Activated naive CD8-positive, alpha-beta T cell treated with anti-CD3 and anti-CD28 coated beads, Interleukin-2, amount 50 U/mL, for 16 hours (primary cell): ENCODE data around the gene ESRRG.

Source experiments
- DNase-seq: peaks from one replicate; pipeline ENCODE4 v3.0.0-alpha.2; 2020; ENCODE audit warnings: low read depth, low spot score

The ESRRG gene

DNA sequence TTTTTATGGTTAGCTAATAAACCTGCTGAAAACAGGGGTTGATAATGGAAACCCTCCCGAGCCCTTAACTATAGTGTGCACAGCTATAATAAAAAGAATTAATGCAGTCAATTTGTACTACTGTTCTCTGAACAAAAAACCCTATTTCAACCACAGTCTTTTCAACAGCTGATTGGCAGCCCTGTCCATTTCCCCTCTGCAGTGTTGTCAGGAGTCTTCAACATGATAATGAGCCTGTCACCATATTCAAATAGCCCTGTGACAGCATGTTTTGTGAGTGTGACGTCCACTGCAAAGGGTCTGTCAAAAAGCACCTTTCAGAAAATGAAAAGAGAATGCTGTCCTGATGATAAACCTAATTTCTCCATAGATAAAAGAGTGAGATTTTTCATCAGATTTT, 92.7 kb downstream of the ESRRG start:
- no peak for DNase-seq

DNA sequence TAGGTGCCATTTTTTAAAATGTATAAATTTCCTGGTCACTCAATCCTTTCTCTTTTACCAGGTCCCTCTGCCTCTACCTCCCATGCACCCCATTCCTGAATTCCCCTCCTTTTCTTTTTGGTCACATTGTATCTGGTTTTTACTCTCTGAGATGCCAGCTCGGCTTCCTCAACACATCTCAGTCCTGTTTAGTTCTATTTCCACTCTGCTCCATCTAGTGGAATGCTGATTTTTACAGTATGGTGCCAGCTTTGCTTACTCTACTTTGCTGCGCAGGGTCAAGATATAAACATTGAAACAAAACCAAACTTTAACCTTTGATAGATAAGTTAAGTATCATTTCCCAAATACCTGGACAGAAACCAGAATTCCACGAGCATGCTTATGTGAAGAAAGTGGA, 96.0 kb downstream of the ESRRG start:
- no peak for DNase-seq

DNA sequence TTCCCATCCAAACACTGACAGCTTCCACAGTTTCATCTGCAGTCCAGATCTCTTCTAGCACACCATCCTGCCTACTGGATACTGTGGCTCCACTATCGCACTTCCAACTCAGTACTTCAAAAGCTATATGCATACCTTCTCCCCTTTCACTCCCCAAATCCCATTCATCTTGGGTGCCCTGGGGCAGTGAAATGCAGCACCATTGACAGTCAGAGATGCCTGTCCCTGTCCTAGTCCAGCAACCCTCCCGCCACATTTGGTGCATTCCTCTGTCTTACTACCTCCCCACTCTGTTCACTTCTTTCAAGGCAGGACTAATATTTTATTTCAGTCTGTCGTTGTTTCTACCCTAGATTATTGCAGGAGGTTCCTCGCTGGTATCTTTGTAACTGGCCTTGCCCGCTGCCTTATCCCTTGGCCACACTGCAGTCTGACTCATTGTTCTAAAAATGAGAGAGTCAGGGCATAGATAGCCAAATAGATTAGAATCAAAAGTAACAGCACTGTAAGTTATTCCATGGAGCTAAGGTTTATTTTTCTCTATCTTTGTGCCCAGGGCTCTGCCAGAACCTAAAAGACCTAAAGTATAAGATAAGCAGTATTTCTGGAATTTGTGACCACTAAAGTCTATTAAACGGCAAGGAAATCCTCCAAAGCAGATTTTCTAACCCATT, 96.7 kb downstream of the ESRRG start:
- no peak for DNase-seq

DNA sequence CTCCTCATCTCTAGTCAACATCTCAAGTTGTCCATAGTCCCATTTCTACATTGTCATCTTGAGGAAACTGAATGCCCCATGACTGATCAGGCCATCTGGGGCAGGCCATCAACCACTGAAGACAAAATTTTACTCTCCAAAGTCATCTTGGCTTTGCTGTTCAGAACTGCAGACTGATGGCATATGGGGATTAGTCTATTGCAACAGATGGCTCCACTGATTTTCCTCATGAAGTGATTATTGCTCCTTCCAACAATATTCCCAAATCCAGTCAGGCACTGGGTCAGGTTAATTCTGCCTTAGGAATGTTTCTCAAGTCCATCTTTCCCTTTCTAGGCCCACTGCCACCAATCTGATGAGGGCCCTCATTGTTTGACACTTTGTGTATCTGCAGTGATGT, 101.7 kb downstream of the ESRRG start:
- no peak for DNase-seq

DNA sequence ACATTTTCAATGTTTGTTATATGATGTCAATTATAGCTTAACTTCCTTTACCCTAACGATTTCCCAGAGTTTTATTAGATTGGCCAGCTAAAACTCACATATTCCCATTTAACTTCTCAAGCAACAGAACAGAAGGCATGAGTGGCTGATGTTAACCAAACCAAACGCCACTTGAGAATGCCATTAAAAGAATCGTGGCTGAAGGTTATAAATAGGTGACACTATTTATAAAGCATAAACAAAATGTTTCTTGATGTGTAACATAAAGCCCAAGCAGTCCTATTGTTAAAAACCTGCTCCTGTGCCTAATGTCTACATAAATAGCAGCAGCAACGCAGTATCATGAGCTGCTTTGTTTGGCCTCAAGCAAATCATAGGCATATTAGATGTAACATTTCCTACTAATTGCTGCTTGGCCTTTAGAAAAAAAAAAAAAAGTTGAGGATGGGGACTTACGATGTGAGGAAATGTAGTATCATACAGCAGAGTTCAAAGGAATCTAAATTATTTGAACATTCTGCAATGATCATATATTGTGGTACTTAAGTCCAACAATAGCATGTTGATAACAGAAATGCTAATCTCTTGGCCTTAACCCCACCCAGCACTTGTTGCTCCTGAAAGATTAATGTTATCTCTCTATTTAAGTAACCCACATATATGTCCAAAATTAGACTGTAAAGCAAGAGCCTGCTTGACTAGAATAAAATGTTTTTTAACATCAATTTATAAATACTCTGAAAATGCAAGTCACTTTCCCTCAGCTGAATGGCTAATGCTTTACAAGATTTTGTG, 106.0 kb downstream of the ESRRG start:
- DNase-seq = no peak

DNA sequence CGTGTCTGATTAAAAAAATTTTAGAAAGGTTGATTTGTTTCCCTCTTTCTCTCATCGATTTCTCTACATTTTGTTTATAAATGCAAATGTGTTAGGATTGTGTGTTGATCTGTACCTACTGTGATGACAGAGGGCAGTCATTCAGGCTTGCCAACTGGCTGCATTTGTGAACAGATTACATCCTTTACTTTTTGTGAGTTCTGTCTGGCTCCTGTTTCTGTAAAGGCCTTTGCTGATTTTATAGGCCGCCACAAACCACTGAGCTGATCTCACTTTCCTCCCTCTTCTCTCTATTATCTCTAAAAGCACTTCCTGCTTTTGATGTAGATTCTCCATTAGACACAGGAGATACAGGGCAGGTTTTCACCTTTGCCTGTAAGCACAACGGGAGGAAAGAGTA, 106.8 kb downstream of the ESRRG start:
- DNase-seq = no peak

DNA sequence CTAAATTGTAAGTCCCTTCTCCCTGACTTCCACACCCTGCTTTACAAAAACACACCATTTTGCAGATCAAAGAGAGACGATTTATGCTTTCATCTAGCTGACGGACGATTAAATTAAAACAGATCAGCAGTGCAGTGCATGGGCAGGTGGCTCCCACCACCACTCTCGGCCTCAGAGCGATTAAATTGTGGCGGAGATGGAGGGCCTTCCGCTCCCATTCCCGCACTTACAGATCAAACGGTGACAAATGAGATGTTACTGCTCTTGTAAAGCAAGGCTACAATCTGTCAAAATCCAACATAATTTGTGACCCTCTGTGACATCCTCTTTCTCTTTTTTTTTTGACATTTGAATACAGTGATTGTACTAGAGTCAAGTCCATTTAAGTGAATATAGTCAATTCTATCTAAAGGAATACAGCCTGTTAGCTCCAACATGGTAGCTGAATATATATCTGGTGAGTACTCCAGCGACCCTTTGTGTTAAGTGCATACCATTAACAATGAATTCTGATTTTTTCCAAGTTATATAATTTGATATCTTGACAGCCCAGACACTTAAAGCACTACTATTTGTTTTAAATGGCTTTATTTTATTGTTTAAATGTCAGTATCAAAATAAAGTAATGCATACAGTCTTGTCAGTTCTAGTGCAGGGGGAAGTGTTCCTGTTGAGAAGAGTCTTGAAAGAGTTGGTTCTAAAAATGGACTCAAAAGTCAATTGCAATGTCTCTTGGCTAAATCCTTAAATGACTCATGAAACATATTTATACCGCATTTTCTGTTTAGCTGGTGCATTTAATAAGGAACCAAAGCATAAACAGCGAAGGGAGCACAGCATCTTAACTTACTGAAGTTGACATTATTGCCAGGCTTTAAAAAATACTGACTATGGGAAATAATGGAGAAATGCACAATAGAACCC, 109.0 kb downstream of the ESRRG start:
- no peak for DNase-seq

DNA sequence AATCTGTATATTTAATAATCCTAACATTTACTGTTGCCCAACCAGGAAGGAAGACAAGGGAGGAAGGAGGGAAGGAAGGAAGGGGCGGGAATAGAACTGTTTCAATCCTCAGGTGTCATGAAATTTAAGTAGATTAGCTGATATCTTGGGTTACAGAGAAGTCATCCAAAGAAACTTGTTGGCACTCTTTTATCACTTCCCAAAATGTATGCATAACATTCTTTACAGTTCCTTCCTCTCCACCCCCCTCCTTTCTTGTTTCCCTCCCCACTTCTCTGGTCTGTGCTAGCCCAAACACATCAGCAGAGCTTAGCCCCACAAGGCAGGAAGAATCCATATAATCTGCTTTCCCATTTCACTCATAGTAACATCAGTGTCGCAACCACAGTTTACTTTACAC, 110.9 kb downstream of the ESRRG start:
- DNase-seq = no peak

DNA sequence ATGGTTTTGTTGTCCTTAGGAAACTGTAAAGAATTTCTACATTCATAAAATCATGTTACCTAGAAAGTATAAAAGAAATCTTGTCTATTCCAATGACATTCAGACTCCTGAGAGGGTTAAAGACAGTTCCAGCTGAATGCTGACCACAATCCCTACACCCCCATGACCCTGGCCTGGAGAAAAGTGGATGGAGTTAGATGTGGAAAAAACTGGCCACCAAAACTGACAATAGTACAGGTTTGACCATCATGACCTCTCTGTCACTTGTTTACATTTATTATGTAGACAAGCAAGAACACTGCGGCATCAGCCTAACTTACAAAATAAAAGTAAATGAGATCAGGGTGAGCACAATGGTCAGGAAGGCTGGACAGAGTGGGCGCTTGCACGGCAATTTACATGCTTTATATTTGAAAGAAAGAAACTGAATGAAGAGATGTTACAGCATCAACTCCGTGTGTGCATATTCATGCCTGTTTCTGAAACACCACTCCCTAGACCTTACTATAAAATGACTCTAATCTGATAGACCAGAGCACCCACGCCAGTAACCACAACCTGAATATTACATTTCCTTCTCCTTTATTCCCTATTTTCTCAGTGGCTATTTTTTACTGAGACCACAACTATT, 116.0 kb downstream of the ESRRG start:
- DNase-seq = no peak

DNA sequence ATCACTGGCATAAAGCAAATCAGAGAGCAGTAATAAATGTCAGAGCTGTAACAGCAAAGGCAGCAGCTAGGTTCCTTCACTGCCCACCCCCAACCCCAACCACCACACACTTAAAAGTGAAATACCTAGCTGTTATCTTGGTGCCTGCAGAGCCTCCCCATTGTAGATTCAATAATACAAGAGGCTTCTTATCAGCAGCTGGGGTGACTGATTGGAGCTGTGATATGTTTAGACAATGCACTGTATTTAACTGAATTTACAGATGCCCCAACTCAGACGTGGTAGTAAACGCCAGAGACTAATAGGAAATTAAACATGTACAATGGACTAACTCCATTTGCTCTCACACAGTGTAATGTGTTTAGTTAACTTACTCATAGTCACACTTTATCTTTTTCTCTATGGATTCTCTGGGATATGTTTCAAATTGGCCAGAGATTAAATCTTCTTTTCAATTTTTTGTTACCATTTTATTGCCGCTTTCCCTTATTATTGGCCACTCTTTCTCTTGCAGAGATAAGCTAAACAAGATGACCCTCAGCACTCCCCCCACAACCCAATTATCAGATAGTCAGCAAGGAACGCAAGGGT, 117.1 kb downstream of the ESRRG start:
- no peak for DNase-seq

DNA sequence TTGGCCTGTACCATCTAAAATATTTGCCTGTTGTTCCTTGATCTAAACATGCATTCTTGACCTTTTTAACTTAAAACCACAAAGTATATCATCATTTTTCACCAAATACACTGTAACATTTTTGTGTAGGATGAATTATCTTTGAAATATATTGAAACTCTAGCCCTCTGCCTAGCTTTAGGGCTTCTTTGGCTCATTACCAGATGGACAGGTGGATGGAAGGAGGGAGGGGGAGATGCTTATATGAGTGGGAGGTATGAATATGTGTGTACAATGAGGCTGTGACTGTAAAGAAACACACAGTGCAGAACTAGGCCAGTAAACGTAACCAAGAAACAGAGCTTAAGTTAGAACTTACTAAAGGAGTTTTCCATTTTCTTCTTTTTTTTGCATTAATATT, 118.5 kb downstream of the ESRRG start:
- no peak for DNase-seq

DNA sequence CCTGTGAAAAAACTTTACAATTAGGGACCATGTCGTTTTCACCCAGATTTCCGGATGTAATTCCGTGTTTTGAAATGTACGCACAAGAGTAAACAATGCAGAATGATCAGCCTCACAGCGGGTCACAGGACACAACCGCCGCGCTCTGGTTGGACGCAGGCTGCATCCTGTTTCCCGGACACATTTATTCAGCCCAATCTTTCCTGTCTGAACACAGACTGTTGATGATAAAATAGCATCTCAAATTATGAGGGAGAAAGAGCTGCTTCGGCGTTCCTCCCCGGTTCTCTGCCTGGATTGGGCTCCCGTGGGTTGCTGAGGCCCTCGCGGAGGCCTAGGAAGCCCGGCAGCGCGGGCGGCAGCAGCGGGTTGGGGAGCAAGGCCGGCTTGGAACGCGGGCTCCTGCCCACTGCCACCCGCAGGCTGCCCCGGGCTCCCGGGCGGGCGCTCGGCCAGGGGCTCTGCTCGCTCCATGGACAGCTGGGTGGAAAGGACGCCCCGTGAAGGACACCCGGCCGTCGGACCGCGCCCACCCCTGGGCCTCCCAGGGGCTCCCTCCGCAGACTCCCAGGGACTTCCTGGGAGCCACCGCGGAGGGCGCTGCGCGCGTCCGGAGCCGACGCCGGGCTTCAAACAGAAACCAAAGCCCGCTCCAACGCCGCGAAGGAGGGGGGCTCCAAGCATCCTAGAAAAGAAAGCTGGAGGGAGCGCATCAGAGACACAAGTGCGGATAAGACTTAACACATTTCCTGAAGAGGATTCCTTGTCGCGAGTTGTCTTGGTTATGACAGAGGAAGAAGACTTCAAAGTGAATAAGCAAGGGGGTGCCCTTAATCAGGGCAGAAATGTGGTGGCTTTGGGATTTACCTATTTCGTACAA, 122.3 kb downstream of the ESRRG start:
- no peak for DNase-seq

DNA sequence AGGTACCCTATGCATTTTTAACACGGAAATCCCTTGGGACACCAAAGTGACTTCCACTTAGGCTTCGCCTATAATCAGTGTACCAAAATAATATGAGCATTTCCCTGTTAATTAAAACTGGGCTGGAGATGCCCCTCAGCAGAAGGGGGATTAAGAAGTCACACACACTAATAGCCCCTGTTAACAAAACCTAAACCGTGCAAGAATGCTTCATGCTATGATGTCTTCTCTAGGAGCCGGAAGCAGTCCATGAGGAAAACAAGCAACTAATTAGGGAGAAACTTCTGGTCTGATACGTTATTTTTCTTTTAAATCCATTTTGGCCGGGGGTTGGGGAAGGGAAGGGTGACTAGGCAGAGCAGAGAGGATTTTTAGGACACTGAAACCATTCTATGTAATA, 123.4 kb downstream of the ESRRG start:
- DNase-seq = no peak

DNA sequence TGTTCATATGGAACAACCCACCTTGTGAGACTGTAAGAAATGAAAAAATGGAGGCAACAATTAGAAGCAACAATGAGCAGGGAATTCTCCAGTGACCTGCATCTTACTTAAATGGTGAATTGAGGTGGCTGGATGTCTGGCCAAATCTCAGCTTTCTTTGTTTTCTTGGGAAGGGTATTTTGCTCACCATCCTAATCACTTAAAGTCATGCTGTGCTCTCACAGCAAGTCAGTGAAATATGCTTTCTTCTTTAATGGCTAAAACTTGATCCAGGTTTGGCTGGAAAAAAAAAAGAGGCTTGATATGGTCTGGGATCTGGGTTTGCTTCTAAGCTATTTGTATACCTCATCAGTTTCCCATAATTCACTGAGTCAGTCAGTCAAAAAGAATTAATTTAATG, 124.8 kb downstream of the ESRRG start:
- DNase-seq = no peak

DNA sequence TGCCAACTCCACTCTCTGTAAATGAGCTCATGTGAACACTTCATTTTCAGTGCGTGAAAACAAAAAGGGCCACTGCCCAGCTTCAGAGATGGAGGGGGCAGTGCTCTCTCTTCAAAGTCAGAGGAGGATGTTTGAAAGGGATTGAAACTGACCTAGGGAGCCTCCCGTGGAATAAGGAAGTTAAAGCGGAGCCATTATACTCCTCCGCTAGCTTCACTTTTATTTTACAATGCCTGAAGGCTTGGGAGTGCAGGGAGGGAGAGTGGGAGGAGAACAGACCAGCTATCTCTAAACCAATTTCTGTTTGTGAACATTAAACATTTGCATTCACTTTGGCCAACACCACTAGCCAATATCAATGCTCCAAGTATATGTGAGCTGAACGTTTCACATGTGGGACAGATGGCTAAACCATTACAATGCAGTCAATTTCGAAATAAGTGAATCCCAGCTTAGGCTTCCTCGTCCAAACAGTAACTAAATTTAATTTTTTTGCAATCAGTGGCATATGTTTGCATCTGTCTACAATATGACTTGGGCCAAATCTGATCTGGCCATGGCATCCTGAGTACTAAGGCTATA, 126.9 kb downstream of the ESRRG start:
- DNase-seq = no peak

DNA sequence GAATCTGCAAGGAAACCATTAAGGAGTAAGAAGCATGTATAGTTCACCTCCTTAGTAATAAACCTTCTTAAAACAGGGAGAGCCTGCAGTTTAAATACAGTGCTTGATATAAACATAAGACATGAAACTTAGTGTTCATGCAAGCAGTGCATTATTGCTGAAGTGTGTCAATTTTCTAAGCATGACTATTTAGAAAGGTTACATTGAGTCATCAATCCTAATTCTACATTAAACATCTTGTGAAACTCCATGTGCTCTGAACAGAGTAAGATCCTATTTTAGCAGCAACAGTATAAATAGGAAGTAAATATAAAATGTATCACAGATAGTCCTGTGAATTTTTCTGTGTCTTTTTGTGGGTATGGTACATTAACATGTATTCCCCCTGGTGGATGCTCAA, 135.5 kb downstream of the ESRRG start:
- no peak for DNase-seq

DNA sequence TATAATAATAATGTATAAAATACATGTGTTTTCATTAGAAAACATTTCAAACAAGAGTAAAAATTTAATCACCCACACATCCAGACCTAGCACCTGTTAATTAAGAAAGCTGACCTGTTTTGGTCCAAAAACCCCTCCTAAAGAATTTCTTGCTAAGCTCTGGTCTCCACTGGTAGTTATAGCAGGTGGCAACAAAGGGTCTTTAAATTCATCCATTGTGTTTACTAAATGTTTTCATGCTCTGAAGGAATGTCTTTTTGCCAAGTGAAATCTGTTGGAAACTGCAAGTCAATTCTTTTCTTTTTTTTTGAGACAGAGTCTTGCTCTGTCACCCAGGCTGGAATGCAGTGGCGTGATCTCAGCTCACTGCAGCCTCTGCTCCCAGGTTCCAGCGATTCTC, 141.1 kb downstream of the ESRRG start:
- DNase-seq = no peak

DNA sequence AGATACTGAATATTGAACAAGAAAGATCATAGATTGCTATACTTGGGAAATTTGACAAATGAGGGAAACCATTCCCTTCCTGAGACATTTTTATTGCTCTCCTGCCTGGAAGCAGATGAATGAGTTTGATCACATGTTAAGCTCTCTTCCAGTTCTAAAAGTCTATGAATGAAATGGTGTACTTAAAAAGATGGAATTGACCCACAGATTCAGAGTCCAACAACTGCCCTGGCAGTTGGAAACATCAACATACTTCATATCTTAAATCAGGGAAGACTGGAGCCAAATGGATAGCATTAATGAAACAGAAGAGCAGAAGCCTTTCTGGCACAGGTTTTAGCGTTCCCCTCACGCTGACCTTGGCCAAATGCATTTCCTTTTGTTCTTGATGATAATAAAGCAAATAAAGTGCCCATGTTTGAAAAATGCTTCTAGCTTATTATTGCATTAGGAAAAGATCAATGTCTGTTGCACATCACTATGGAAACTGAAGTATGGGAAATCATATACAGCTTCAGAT, 142.6 kb downstream of the ESRRG start:
- DNase-seq = no peak

DNA sequence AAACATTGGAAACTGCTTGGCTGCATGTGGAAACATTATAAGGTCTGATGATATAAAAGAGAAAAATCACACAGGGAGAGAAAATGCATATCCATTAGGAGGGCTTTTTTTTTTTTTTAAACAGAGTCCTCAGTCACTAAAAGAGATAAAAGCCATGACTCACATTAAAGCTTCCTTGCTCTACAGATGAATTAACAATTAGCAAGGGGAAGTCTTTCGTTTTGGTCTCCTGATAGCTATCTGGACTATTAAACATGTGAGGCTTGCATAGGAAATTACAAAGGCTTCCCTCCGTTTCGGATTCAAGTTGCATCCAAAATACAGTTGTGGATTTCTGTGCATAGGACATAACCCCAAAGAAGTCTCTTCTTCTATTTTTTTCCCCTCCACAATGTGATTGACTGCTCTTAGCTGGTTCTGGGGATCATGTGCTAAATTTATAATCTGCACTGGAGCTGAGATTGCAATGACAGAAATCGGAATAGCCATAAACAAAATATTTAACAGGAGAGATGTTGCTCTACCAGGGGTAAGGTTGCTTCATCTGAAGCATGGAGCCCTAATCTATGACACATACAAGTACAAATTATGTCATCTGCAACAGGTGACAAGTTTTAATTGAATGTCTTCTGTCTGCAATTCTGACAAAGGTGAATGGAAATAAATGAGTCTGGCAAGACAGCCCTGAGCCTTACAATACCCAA, 146.8 kb downstream of the ESRRG start:
- no peak for DNase-seq
